Measurements from ENCODE around the gene CARD19.

Gene CARD19

GRCh38 chr9:93086447-93087224 is 9.4 kb upstream of the CARD19 start:
- POLR2A ChIA-PET (ENCODE audit: low non-redundant PET), result no interaction called here
- no peak for TF ChIP-seq CTCF (conservative IDR thresholded peaks at IDR 0.05; ENCODE audit: low read depth)
- no peak overlapping the region for H3K27ac ChIP-seq
- DNase-seq (ENCODE audit: low spot score), result no peak
- CTCF ChIA-PET, result interaction anchor here (0.9 kb wide), 1 partner anchor 22 kb away, joined by 4 read pairs; no protein-coding TSS in a partner anchor

- ChIA-PET CTCF (interaction anchor here (0.6 to 0.7 kb wide), 3 partner anchors 32 to 279 kb away, joined by 3 read pairs; no protein-coding TSS in a partner anchor), POLR2A (ENCODE audit: low non-redundant PET) (no interaction called here)
- no peak for TF ChIP-seq CTCF (conservative IDR thresholded peaks at IDR 0.05; ENCODE audit: low read depth)
- DNase-seq (ENCODE audit: low spot score), result no peak
- no peak overlapping the region for H3K27ac ChIP-seq
These were observed 7.9 kb upstream of the CARD19 start for GRCh38 chr9:93087971-93088655.

- no peak for DNase-seq (ENCODE audit: low spot score)
- H3K27ac ChIP-seq, result no peak overlapping the region
- POLR2A ChIA-PET (ENCODE audit: low non-redundant PET), result no interaction called here
- CTCF ChIA-PET, result interaction anchor here (0.6 kb wide), 1 partner anchor 80 kb away, joined by 3 read pairs; no protein-coding TSS in a partner anchor
- no peak for TF ChIP-seq CTCF (conservative IDR thresholded peaks at IDR 0.05; ENCODE audit: low read depth)
These were observed 7.4 kb upstream of the CARD19 start for GRCh38 chr9:93088656-93089015.

GRCh38 chr9:93089024-93089423 is 7.0 kb upstream of the CARD19 start:
- no peak for TF ChIP-seq CTCF (conservative IDR thresholded peaks at IDR 0.05; ENCODE audit: low read depth)
- ChIA-PET CTCF (no interaction called here), POLR2A (ENCODE audit: low non-redundant PET) (no interaction called here)
- no peak overlapping the region for H3K27ac ChIP-seq
- DNase-seq (ENCODE audit: low spot score), result no peak

- DNase-seq (ENCODE audit: low spot score), result no peak
- CTCF ChIA-PET, result interaction anchor here (0.6 kb wide), 2 partner anchors 86 to 214 kb away, joined by 3 to 6 read pairs; no protein-coding TSS in a partner anchor
- H3K27ac ChIP-seq, result no peak overlapping the region
- TF ChIP-seq CTCF (conservative IDR thresholded peaks at IDR 0.05; ENCODE audit: low read depth), result no peak
- POLR2A ChIA-PET (ENCODE audit: low non-redundant PET), result interaction anchor here (1.0 kb wide), 1 partner anchor 15 kb away, joined by 7 read pairs; no protein-coding TSS in a partner anchor
These were observed 6.5 kb upstream of the CARD19 start for GRCh38 chr9:93089481-93089991.

- POLR2A ChIA-PET (ENCODE audit: low non-redundant PET), result interaction anchor here (1.0 kb wide), 1 partner anchor 15 kb away, joined by 7 read pairs; no protein-coding TSS in a partner anchor
- no peak overlapping the region for H3K27ac ChIP-seq
- no peak for DNase-seq (ENCODE audit: low spot score)
- TF ChIP-seq CTCF (conservative IDR thresholded peaks at IDR 0.05; ENCODE audit: low read depth), result no peak
- CTCF ChIA-PET, result interaction anchor here (0.6 kb wide), 3 partner anchors 36 to 214 kb away, joined by 3 to 6 read pairs (median 3); no protein-coding TSS in a partner anchor
These were observed 5.8 kb upstream of the CARD19 start for GRCh38 chr9:93090091-93090655.
